ENCODE data around the gene POU4F2.
"Not testable (repeated sequence)": the region's sequence is repeated elsewhere in the genome, so short reads cannot be mapped to it uniquely, and the experiment has no call there.

The POU4F2 gene

GRCh38 chr4:146654687-146655520 is 16.2 kb downstream of the POU4F2 start:
- DNase-seq (ENCODE audit: low read depth in 3 of 3), result no peak

GRCh38 chr4:146655521-146655856 is 16.8 kb downstream of the POU4F2 start:
- DNase-seq (ENCODE audit: low read depth in 3 of 3), result no peak

GRCh38 chr4:146661367-146661766 is 22.7 kb downstream of the POU4F2 start:
- no peak for DNase-seq (ENCODE audit: low read depth in 3 of 3)

GRCh38 chr4:146663968-146664311 is 25.2 kb downstream of the POU4F2 start:
- not testable (repeated sequence) for DNase-seq (ENCODE audit: low read depth in 3 of 3)

- DNase-seq (ENCODE audit: low read depth in 3 of 3), result no peak
These were observed 36.3 kb downstream of the POU4F2 start for GRCh38 chr4:146674829-146675570.
